ENCODE results near the gene CADM2.

The CADM2 gene

DNA sequence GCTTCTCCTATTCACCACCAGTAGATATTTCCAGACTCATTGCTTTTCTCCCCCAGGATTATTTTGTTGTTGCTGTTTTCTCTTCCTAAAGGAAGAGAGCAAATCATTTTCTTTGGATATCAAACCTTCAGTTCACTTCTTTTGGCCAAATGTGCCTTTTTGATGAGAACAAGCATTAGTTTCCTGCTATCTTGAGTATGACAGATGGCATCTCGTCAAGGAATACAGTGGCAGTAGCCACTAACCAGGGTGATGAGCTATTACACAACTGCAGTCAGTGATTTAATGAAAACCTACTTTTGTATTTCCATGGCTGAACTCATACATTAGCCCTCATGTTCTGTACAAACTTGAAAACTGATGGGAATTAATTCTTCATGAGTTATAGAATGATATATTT is 354.6 kb downstream of the CADM2 start:
- Histone ChIP-seq H3K9ac (ENCODE audit: low read depth, low read length) (no peak overlapping the region), H3K9me3 (ENCODE audit: control insufficient read depth, insufficient read depth, low read length) (no peaks in the 10 kb centered on the region), H3K4me3 (ENCODE audit: low read depth, low read length) (no peak overlapping the region), H3K27me3 (ENCODE audit: control insufficient read depth, insufficient read depth, low read length) (no peaks in the 10 kb centered on the region), H3K36me3 (ENCODE audit: control insufficient read depth, insufficient read depth, low read length) (no peaks in the 10 kb centered on the region), H3K4me1 (ENCODE audit: control insufficient read depth, insufficient read depth, low read length) (no peaks in the 10 kb centered on the region), H3K27ac (ENCODE audit: low read depth, low read length) (no peak overlapping the region)

DNA sequence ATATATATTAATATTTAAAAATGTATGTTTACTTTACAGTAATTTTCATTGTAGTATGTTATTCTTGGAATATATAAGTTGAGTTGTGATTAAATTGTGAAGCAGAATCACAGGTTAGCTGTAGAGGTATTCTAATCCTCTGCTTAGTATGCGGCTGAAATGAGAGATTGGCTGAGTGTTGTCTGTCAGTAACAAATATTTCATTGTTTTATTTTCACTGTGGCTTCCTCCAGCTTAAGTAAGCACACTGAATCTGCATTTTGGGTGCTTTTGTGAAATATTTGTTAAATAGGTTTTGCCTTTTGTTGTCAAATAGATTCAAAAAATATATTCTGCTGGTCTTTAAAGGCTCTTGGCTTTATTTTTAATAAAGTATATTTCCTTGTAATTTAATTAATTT is 357.5 kb downstream of the CADM2 start:
- Histone ChIP-seq H3K9me3 (ENCODE audit: control insufficient read depth, insufficient read depth, low read length) (no peaks in the 10 kb centered on the region), H3K9ac (ENCODE audit: low read depth, low read length) (no peak overlapping the region), H3K27ac (ENCODE audit: low read depth, low read length) (no peak overlapping the region), H3K4me3 (ENCODE audit: low read depth, low read length) (no peak overlapping the region), H3K4me1 (ENCODE audit: control insufficient read depth, insufficient read depth, low read length) (no peaks in the 10 kb centered on the region), H3K27me3 (ENCODE audit: control insufficient read depth, insufficient read depth, low read length) (no peaks in the 10 kb centered on the region), H3K36me3 (ENCODE audit: control insufficient read depth, insufficient read depth, low read length) (no peaks in the 10 kb centered on the region)

DNA sequence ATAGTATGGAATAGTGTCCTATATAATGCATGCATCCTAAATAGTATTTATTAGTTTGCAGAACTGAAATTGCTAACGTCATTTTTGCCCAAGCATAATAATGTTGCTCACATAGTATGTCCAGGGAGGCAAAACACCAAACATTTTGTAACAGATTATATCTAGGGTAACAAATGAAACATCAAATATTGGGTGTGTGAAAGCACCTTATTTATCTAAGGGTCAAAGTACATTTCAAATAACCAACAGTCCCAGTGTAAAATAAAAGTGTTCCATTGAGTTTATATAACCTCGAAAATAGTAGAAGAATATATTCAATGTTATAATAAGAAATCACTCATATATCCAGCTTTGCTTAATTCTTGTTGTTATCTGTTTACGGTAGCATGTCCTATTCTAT is 363.1 kb downstream of the CADM2 start:
- Histone ChIP-seq H3K9ac (ENCODE audit: low read depth, low read length) (no peak overlapping the region), H3K4me3 (ENCODE audit: low read depth, low read length) (no peak overlapping the region), H3K4me1 (ENCODE audit: control insufficient read depth, insufficient read depth, low read length) (no peaks in the 10 kb centered on the region), H3K27ac (ENCODE audit: low read depth, low read length) (no peak overlapping the region), H3K36me3 (ENCODE audit: control insufficient read depth, insufficient read depth, low read length) (no peaks in the 10 kb centered on the region), H3K9me3 (ENCODE audit: control insufficient read depth, insufficient read depth, low read length) (no peaks in the 10 kb centered on the region), H3K27me3 (ENCODE audit: control insufficient read depth, insufficient read depth, low read length) (no peaks in the 10 kb centered on the region)

DNA sequence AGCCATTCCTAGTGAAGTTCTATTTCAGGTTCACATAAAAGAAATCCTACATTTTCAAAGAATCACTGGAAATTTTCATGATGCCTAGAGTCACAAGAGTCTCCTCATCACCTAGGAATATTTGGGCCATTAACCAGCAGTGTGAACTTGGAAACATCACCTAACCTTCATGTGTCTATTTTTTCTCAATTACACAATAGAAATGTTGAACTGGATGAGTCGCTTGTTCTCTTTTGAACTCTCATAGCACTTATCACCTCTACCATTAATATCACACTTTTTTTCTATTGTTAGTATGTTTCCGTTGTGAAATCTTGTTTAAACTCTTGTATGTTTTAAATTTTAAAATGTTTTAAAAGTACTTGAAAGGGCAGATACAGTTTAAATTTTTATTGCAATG is 371.3 kb downstream of the CADM2 start:
- Histone ChIP-seq H3K27me3 (ENCODE audit: control insufficient read depth, insufficient read depth, low read length) (no peaks in the 10 kb centered on the region), H3K4me1 (ENCODE audit: control insufficient read depth, insufficient read depth, low read length) (no peaks in the 10 kb centered on the region), H3K4me3 (ENCODE audit: low read depth, low read length) (no peak overlapping the region), H3K27ac (ENCODE audit: low read depth, low read length) (no peak overlapping the region), H3K9me3 (ENCODE audit: control insufficient read depth, insufficient read depth, low read length) (no peaks in the 10 kb centered on the region), H3K36me3 (ENCODE audit: control insufficient read depth, insufficient read depth, low read length) (no peaks in the 10 kb centered on the region), H3K9ac (ENCODE audit: low read depth, low read length) (no peak overlapping the region)

DNA sequence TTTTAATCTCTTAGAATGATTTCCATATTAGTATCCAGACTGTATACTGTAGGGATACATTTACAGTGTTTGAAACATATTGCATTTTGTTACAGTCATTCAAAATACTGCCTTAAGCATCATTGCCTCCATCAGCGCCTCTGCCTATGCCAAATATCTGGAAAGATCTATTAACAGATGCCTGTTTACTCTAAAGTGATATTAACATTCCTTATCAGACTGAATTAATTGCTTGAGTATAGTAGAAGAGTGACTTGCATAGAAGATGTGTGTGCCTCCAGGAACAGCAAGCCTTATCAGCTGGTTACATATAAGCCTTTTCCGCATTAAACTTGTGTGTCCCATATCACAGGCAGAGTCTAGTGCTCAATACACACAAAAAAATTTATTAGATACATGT is 379.1 kb downstream of the CADM2 start:
- Histone ChIP-seq H3K4me3 (ENCODE audit: low read depth, low read length) (no peak overlapping the region), H3K4me1 (ENCODE audit: control insufficient read depth, insufficient read depth, low read length) (no peaks in the 10 kb centered on the region), H3K27ac (ENCODE audit: low read depth, low read length) (no peak overlapping the region), H3K36me3 (ENCODE audit: control insufficient read depth, insufficient read depth, low read length) (no peaks in the 10 kb centered on the region), H3K9ac (ENCODE audit: low read depth, low read length) (no peak overlapping the region), H3K9me3 (ENCODE audit: control insufficient read depth, insufficient read depth, low read length) (no peaks in the 10 kb centered on the region), H3K27me3 (ENCODE audit: control insufficient read depth, insufficient read depth, low read length) (no peaks in the 10 kb centered on the region)

DNA sequence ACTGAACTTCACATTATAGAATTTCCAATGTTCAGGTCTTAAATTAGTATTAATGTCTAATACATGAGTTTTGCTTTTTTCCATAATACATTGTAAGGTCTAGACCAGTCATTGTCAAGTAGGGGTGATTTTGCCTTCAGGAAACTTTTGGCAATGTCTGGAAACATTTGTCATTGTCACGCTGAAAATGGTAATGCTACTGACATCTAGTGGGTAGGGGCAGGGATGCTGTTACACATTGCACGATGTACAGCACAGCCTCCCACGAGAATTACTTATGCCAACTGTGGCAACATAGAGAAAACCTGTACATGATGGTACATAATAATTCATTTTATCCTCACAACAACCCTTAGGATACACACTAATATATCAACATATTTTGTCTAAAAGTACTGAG is 384.1 kb downstream of the CADM2 start:
- H3K9ac ChIP-seq (ENCODE audit: low read depth, low read length): no peak overlapping the region
- no peaks in the 10 kb centered on the region for H3K4me1 ChIP-seq (ENCODE audit: control insufficient read depth, insufficient read depth, low read length)
- H3K27me3 ChIP-seq (ENCODE audit: control insufficient read depth, insufficient read depth, low read length): no peaks in the 10 kb centered on the region
- H3K9me3 ChIP-seq (ENCODE audit: control insufficient read depth, insufficient read depth, low read length): no peaks in the 10 kb centered on the region
- no peak overlapping the region for H3K27ac ChIP-seq (ENCODE audit: low read depth, low read length)
- no peaks in the 10 kb centered on the region for H3K36me3 ChIP-seq (ENCODE audit: control insufficient read depth, insufficient read depth, low read length)
- no peak overlapping the region for H3K4me3 ChIP-seq (ENCODE audit: low read depth, low read length)

- Histone ChIP-seq H3K9me3 (ENCODE audit: control insufficient read depth, insufficient read depth, low read length) (no peaks in the 10 kb centered on the region), H3K4me3 (ENCODE audit: low read depth, low read length) (no peak overlapping the region), H3K9ac (ENCODE audit: low read depth, low read length) (no peak overlapping the region), H3K4me1 (ENCODE audit: control insufficient read depth, insufficient read depth, low read length) (no peaks in the 10 kb centered on the region), H3K27ac (ENCODE audit: low read depth, low read length) (no peak overlapping the region), H3K27me3 (ENCODE audit: control insufficient read depth, insufficient read depth, low read length) (no peaks in the 10 kb centered on the region), H3K36me3 (ENCODE audit: control insufficient read depth, insufficient read depth, low read length) (no peaks in the 10 kb centered on the region)
Observed at GRCh38 chr3:85355572-85355971, 396.8 kb downstream of the CADM2 start.

DNA sequence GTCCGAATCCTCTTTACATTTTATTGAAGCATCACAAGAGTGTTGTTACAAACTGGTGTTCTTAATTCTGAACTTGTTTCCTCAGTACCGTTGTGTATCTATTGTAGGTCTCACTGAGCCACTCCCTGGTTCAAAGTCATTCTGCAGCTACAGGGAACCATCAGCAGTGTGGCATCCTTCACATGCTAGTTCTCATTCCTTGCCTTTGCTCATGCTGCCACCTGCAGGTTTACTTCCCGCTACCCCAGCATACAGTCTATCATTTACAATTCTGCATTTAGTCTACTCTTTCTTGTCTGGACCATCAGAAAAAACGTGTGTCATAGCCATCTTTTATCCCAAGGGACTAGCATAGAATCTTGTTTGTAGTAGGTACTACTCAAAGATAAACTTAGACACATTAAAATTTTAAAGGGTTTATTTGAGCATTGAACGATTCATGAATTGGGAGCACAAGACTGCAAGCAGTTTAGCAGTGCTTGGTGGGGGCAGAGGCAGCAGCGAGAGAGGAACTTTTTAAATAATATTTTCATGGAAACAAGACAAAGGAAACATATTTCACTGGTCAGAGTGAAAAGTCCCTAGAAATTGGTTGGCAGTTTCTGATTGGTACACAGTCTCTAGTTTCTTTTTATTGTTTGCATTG is 402.1 kb downstream of the CADM2 start:
- no peaks in the 10 kb centered on the region for H3K4me1 ChIP-seq (ENCODE audit: control insufficient read depth, insufficient read depth, low read length)

GRCh38 chr3:85364296-85364909 is 405.6 kb downstream of the CADM2 start:
- Histone ChIP-seq H3K36me3 (ENCODE audit: control insufficient read depth, insufficient read depth, low read length) (no peaks in the 10 kb centered on the region), H3K9ac (ENCODE audit: low read depth, low read length) (no peak overlapping the region), H3K27ac (ENCODE audit: low read depth, low read length) (no peak overlapping the region), H3K27me3 (ENCODE audit: control insufficient read depth, insufficient read depth, low read length) (no peaks in the 10 kb centered on the region), H3K4me1 (ENCODE audit: control insufficient read depth, insufficient read depth, low read length) (no peaks in the 10 kb centered on the region), H3K9me3 (ENCODE audit: control insufficient read depth, insufficient read depth, low read length) (no peaks in the 10 kb centered on the region), H3K4me3 (ENCODE audit: low read depth, low read length) (no peak overlapping the region)

More for the DNA sequence above, 402.1 kb downstream of the CADM2 start:
- Histone ChIP-seq H3K4me3 (ENCODE audit: low read depth, low read length) (no peak overlapping the region), H3K9ac (ENCODE audit: low read depth, low read length) (no peak overlapping the region), H3K27me3 (ENCODE audit: control insufficient read depth, insufficient read depth, low read length) (no peaks in the 10 kb centered on the region), H3K9me3 (ENCODE audit: control insufficient read depth, insufficient read depth, low read length) (no peaks in the 10 kb centered on the region), H3K27ac (ENCODE audit: low read depth, low read length) (no peak overlapping the region), H3K36me3 (ENCODE audit: control insufficient read depth, insufficient read depth, low read length) (no peaks in the 10 kb centered on the region)

GRCh38 chr3:85370341-85370740 is 411.6 kb downstream of the CADM2 start:
- H3K4me3 ChIP-seq (ENCODE audit: low read depth, low read length): no peak overlapping the region
- no peak overlapping the region for H3K9ac ChIP-seq (ENCODE audit: low read depth, low read length)

GRCh38 chr3:85376131-85376530 is 417.3 kb downstream of the CADM2 start:
- Histone ChIP-seq H3K27ac (ENCODE audit: low read depth, low read length) (no peak overlapping the region), H3K4me3 (ENCODE audit: low read depth, low read length) (no peak overlapping the region), H3K4me1 (ENCODE audit: control insufficient read depth, insufficient read depth, low read length) (no peaks in the 10 kb centered on the region), H3K9me3 (ENCODE audit: control insufficient read depth, insufficient read depth, low read length) (no peaks in the 10 kb centered on the region), H3K9ac (ENCODE audit: low read depth, low read length) (no peak overlapping the region), H3K36me3 (ENCODE audit: control insufficient read depth, insufficient read depth, low read length) (no peaks in the 10 kb centered on the region), H3K27me3 (ENCODE audit: control insufficient read depth, insufficient read depth, low read length) (no peaks in the 10 kb centered on the region)

More at GRCh38 chr3:85370341-85370740, 411.6 kb downstream of the CADM2 start:
- Histone ChIP-seq H3K27me3 (ENCODE audit: control insufficient read depth, insufficient read depth, low read length) (no peaks in the 10 kb centered on the region), H3K4me1 (ENCODE audit: control insufficient read depth, insufficient read depth, low read length) (no peaks in the 10 kb centered on the region), H3K36me3 (ENCODE audit: control insufficient read depth, insufficient read depth, low read length) (no peaks in the 10 kb centered on the region), H3K9me3 (ENCODE audit: control insufficient read depth, insufficient read depth, low read length) (no peaks in the 10 kb centered on the region), H3K27ac (ENCODE audit: low read depth, low read length) (no peak overlapping the region)

Data from HUES48 (cell line).